Cerebellar nuclear complex (tissue), 1 donor: ENCODE data around the gene PRICKLE1.

Experiments
- DNase-seq, 2 experiments: peaks; one replicate each; lab custom pipeline; 2025; lab: John Stamatoyannopoulos, UW

PRICKLE1 gene

GRCh38 chr12:42589465-42590329 is at the start of gene PRICKLE1:
PRICKLE1 (minus strand) TSS chr12:42589746; CDS start chr12:42472516, 117,230 bp downstream.
- no peak for DNase-seq

GRCh38 chr12:42638697-42639096 is 49.2 kb upstream of the PRICKLE1 start:
- no peak for DNase-seq

- DNase-seq: no peak
Measured at GRCh38 chr12:42638011-42638410, 48.5 kb upstream of the PRICKLE1 start.

- DNase-seq: no peak
Measured at GRCh38 chr12:42636993-42637392, 47.4 kb upstream of the PRICKLE1 start.

- no peak for DNase-seq
Measured at GRCh38 chr12:42633594-42633993, 44.0 kb upstream of the PRICKLE1 start.

- DNase-seq: no peak
Measured at GRCh38 chr12:42631513-42631912, 42.0 kb upstream of the PRICKLE1 start.

- DNase-seq: no peak
Measured at GRCh38 chr12:42630314-42630713, 40.8 kb upstream of the PRICKLE1 start.

GRCh38 chr12:42627151-42627550 is 37.6 kb upstream of the PRICKLE1 start:
- no peak for DNase-seq

- no peak for DNase-seq
Measured at GRCh38 chr12:42625611-42626010, 36.1 kb upstream of the PRICKLE1 start.

GRCh38 chr12:42617622-42618021 is 28.1 kb upstream of the PRICKLE1 start:
- no peak for DNase-seq

GRCh38 chr12:42615006-42615405 is 25.5 kb upstream of the PRICKLE1 start:
- no peak for DNase-seq

- no peak for DNase-seq
Measured at GRCh38 chr12:42612231-42612613, 22.7 kb upstream of the PRICKLE1 start.

- no peak for DNase-seq
Measured at GRCh38 chr12:42611571-42612230, 22.2 kb upstream of the PRICKLE1 start.

GRCh38 chr12:42609605-42610004 is 20.1 kb upstream of the PRICKLE1 start:
- no peak for DNase-seq

- no peak for DNase-seq
Measured at GRCh38 chr12:42608196-42608825, 18.8 kb upstream of the PRICKLE1 start.

GRCh38 chr12:42607584-42608058 is 18.1 kb upstream of the PRICKLE1 start:
- no peak for DNase-seq

- DNase-seq: no peak
Measured at GRCh38 chr12:42606471-42606870, 16.9 kb upstream of the PRICKLE1 start.

- DNase-seq: no peak
Measured at GRCh38 chr12:42605685-42606084, 16.1 kb upstream of the PRICKLE1 start.

- DNase-seq: no peak
Measured at GRCh38 chr12:42603246-42603990, 13.9 kb upstream of the PRICKLE1 start.

- no peak for DNase-seq
Measured at GRCh38 chr12:42593874-42594273, 4.3 kb upstream of the PRICKLE1 start.

GRCh38 chr12:42590330-42590934 is 886 bp upstream of the PRICKLE1 start:
- DNase-seq: no peak
